D341Med (cell line): ENCODE data around the gene GBP6.
"Not testable (repeated sequence)": the region's sequence is repeated elsewhere in the genome, so short reads cannot be mapped to it uniquely, and the experiment has no call there.

Experiments
- DNase-seq: peaks from one replicate; pipeline ENCODE4 v3.0.0; 2012; ENCODE audit warnings: low spot score

Gene GBP6, protein sequence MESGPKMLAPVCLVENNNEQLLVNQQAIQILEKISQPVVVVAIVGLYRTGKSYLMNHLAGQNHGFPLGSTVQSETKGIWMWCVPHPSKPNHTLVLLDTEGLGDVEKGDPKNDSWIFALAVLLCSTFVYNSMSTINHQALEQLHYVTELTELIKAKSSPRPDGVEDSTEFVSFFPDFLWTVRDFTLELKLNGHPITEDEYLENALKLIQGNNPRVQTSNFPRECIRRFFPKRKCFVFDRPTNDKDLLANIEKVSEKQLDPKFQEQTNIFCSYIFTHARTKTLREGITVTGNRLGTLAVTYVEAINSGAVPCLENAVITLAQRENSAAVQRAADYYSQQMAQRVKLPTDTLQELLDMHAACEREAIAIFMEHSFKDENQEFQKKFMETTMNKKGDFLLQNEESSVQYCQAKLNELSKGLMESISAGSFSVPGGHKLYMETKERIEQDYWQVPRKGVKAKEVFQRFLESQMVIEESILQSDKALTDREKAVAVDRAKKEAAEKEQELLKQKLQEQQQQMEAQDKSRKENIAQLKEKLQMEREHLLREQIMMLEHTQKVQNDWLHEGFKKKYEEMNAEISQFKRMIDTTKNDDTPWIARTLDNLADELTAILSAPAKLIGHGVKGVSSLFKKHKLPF

DNA sequence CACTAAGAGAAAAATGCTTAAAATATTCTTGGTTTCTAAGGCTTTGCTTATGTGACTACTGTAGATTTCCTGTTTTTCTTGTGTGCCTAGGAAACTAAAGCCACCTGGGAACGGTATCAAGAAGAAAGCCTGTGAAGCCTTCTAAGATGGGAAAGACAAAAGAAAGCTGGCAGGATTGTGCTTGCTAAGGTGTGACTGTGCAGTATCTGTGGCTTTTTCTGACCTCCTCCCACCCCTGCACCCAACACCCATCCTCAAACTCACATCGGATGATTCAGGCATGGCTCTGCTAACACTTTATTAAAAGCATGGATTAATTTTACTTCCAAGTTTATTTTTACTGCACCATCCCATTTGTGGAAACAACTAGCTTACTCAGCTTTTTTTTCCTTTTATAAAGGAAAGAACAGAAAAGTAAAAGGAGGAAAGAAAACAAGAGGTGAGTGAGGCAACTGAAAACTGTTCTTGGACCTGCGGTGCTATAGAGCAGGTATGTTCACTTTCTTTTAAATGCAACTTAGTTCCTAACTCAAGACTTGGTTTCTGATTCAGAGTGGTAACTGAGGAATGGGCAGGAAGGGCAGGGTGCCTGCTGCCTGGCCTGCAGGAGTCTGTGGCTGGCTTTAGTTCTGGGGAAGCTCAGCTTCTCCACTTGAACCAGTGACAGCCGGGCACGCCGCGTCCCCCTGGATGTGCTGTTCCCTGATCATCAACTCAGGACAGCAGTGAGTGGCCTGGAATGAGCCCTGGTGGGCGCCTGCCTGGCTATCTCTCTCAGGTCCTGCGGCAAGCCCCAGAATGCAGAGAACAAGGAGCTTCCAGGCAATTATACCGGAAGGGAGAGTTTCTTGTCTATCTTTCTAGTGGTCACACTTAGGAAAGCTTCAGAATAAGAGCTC is at the start of gene GBP6:
Gene GBP6 (plus strand): TSS at position 422 of the 899 bp plus-strand sequence. CDS start 4,493 bp downstream, outside the sequence.
- DNase-seq, result no peak

DNA sequence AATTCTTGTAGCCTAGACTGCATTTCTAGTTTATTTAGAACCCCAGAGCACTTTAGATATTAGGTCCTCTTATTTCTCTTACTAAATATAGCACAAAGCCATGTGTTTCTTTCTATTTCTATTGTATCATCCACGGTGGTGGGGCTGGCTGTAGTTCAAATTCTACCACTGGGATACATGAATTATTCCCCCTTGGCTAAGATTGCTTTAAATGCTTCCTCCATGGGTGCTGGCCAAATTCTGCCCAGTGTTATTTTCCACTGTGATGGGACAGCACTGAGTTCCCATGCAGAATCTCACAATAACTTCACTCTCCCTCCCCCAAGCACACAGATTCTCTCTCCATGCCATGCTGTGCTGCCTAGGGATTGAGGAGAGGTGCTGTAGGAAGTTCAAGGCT is 41.5 kb upstream of the GBP6 start:
- no peak for DNase-seq

DNA sequence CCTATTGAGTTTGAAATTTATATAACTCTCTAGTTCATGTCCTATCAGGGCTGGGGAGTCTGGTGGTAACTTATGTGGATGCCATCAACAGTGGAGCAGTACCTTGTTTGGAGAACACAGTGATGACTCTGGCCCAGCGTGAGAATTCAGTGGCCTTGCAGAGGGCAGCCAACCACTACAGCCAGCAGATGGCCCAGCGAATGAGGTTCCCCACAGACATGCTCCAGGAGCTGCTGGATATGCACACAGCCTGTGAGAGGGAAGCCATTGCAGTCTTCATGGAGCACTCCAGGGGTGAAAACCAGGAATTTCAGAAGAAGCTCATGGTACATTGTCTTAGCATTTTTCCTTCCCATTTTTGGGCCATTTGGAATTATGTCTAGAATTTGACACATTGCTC is 32.0 kb upstream of the GBP6 start:
- no peak for DNase-seq

DNA sequence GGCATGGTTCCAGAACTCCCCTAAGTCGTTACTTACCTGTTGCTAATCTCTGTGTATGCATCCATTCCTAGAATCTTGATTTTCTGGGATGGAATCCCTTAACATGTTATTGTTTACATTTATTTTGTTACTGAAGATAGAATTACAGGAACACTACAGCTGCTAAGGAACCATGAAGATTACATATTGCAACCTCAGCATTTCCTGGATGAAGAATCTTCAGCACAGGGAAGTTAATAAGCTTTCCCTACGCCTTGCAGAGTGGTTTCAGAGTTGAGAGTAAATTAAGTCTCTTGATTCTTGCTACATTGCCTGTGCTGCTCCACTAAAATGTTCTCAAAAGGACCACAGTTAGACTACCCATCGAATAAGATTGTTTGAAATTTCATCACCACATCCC is 31.4 kb upstream of the GBP6 start:
- no peak for DNase-seq

DNA sequence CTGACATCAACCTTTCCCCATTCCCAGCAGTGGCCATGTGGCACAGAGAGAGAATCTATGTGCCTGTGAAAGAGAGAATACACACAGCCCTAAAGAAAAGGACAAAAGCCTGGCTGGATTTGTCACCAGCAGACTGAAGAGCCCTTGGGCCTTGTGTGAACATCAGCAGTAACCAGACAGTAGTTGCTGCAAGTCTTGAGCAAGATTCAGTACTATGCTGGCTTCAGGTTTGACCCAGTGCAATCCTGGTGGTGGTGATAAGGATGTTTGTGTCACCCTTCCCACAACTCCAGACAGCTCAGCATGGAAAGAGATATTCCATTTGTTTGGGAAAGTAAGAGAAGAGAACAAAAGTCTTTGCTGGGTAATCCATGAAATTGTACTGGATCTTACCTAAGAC is 28.4 kb upstream of the GBP6 start:
- no peak for DNase-seq

DNA sequence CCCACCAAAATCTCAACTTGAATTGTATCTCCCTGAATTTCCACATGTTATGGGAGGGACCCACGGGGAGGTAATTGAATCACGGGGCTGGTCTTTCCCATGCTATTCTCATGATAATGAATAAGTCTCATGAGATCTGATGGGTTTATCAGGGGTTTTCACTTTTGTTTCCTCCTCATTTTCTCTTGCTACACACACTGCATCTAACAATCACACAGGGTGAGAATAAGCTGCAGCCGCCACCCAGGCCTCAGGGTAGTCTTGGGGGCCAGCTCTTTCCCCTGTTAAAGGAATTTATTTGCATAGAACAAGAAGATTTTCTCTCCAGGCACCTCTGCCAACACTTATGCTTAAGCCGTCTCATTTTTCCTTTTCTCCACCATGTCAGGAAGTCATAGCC is 26.0 kb upstream of the GBP6 start:
- DNase-seq, result no peak

DNA sequence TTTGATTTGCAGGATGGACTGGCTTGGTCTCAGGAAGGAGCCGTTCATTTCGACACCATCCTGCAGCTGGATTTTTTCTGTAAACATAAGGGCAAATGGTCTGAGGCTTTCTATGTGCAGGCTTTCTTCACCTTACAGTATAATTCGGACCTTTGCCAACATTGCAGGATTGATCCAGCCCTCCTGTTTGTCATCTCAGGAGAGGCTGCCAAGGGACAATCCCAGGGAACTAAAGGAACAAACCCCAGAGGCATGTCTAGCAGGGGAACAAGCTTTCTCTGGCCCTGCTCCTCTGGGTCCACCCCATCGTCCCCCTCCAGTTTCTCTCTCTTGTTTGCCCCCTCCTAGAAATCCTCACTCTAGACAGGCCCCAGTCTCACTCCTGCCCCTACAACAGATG is 24.8 kb upstream of the GBP6 start:
- no peak for DNase-seq

DNA sequence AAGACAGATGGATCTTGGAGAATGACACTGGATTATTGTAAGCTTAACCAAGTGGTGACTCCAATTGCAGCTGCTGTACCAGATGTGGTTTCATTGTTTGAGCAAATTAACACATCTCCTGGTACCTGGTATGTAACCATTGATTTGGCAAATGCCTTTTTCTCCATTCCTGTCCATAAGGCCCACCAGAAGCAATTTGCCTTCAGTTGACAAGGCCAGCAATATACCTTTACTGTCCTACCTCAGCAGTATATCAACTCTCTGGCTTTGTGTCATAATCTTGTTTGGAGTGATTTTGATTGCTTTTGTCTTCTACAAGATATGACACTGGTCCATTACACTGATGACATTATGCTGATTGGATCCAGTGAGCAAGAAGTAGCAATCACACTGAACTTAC is 18.4 kb upstream of the GBP6 start:
- not testable (repeated sequence) for DNase-seq

DNA sequence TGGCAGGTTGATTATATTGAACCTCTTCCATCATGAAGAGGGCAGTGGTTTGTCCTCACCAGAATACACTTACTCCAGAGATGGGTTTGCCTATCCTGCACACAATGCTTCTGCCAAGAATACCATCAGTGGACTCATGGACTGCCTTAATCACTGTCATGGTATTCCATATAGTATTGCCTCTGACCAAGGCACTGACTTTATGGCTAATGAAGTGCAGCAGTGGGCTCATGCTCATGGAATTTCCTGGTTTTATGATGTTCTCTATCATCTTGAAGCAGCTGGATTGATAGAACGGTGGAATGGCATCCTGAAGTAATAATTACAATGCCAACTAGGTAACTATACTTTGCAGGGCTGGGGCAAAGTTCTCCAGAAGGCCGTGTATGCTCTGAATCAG is 16.6 kb upstream of the GBP6 start:
- no peak for DNase-seq

DNA sequence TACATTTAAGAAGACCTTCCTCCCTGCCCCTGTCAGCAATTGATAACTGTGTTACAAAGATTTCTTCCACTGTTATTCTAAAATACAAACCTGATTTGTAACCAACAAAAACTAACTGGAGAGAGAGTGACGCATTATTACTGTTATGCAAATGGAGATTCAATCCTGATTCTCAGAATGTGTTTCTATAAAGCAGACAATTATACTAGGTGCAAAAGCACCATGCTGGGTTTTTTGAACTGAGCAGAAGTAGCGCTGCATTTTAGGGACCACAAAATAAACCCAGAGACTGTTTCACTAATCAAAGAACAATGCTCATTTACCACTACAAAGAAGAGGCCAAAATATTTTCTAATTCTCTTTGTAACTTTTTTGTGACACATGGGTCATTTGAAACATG is 13.6 kb upstream of the GBP6 start:
- DNase-seq, result no peak

DNA sequence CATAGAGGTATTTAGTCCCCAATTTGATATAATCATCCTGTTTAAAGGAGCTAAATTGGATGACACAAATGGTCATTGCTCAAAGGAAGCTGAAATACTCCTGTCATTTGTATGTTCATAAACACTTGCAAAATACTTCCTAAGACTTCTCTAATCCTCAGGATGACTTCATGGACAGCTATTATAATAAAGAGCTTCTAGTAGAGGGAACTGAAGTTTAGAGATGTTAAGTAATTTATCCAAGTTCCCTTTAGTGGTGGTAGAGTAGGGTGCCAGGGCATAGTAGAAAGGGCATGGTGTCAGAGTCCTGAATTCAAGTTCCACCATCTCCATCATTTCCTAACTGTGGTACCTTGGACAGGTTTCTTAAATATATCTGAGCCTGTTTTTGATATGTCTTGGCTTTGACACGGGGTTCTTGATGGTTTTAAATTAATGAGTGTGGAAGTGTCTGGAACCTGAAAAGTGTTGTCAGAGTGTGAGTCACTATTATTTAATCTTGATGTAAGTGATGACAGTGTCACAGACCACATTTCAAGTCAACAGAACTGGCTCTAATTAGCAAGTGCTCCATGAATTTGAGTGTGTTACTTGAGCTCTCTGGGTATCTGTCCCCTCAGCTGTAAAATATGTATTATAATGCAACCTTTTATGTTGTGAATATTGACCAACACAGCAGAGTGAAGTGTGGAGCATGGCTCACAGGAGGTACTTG is 12.1 kb upstream of the GBP6 start:
- DNase-seq, result no peak

DNA sequence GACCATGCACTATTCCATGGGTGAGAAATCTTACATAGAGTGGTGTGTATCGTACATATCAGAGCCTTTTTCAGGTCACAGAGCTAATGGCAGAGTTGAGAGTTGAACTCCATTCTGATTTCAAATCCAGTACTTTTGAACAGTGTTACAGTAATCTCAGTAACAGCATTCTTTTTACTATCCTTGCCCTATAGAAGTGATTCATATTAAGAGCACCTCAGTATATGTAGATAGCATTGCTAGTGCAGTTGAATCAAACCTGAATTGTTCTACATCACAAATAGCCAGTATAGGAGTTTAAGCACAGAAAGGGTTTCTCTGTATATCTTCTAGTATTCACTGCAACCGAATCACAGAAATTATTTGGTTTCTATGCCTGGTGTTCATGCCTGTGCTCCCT is 11.4 kb upstream of the GBP6 start:
- DNase-seq, result no peak

DNA sequence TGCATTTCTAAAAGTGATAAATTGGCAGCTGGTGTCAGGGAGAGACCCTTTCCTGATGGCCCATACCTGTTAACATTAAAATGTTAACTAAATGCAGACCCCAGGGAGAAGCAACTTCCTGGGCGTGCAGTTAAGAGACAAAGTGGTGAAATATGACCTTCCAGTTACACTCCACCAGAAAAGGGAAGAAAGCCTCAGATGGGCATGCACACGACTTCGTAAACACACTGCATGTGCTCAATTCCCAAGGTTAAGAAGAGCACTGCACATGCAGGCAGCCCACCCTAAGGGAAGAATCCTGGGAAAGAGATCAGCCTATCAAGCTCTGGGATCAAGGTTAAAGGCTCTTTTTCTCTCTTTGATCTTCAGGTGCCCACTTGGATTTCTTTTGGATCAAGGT is 9.7 kb upstream of the GBP6 start:
- DNase-seq, result no peak

DNA sequence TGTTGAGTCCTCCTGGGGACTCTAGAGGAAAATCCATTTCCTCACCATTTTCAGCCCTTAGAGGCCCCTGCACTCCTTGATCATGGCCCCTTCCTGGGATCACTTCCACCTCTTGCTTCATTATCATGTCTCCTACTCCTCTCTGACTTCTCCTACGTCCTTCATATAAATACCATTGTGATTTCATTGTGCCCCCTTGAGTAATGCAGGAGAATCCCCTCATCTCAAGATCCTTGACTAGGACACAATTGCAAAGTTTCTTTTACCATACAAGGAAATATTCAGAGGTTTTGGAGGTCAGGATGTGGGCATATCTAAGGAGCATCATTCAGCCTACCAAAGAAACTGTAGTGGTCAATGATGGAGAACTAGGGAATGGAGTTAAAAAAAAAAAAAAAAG is 8.8 kb upstream of the GBP6 start:
- DNase-seq, result no peak

DNA sequence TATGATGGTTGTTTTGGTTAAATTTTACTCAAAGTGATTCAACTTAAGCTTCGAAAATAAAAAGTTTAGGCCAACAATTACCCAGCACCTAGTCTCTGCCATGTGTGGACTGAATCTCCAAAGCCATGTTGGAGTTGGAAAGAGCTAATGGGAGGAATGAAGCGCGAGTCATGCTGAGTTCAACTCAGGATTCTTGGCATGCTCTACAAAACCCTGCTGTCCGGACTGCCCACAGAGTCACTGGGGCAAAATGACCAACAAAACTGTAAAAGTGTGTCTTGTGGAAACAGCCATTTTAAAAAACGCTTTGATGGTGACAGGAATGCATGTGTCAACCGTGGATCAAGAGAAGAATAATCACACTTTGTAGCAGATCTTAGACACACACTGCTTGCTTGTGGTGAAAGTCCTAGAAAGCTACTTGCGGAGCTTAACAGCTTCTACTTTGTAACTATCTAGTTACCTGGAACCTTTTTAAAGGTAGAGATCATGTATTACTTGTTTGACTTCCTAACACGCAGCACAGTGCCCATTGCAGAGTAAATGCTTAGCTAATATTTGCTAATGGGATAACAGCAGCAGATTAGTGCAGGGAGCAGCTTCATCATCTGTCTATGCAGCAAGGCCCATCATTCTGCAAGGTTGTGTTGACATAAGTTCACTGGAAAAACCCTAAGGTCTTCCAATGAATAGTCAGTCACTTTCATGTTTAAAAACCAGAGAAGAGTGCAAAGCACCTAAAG is 7.0 kb upstream of the GBP6 start:
- DNase-seq, result no peak

DNA sequence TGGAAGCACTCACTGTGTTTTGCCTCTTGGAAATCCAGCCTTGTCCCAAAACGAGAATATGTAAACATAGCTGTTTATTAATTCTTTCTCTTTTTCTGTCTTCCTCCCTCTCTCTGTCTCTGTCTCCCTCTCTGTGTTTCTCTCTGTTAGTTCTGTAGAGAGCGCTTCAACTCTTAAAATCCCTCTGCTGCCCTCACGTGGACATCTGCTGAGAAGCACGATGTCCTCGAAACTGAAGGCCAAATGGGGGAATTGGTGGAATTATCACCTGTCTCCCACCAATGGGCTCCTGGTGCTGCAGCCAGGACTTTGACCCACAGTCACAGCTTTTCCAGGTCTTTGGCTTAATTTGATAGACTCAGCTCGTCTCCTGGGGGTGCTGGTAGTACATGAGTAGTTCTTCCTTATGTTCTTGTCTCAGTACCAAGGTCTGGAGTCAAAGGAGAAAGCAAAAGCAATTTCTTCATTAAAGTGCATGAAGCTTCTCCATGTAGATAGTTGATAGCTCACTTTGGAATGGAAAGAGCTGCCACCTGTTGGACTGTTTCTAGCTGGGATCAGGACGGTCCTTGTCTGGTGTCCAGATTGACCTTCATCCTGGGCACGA is 5.5 kb upstream of the GBP6 start:
- peak; percentile 65 for DNase-seq

DNA sequence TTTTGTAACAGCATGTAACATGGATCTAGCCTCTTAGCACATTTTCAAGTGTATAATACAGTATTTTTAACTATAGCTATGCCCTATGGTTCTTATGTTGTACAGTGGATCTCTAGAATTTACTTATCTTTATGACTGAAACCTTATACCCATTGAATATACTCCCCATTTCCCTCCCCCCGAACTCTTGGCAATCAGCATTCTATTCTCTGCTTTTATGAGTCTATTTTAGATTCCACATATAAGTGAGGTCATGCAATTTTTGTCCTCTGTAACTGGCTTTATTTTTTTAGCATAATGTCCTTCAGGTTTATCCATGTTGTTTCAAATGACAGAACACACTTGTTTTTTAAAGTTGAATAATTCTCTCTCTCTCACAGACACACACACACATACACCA is 3.1 kb upstream of the GBP6 start:
- no peak for DNase-seq

DNA sequence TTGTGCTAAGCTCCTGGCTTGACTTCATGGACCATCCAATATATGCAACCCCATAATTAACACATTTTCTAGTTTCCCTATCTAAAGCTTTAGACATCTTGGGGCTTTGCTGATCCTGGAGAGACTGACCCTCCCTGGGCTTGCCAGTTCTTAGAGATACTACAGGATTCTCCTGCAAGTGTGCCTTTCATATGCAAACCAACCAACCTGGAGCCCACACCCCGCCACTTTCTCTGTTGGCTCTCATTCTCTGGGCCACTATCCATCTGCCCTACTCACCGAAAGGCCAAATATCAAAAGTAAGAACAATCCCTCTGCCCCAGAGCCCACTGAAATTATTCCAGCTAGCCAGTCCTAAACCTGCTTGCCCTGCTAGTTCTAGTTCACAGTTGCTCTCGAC is 2.2 kb upstream of the GBP6 start:
- DNase-seq, result no peak

DNA sequence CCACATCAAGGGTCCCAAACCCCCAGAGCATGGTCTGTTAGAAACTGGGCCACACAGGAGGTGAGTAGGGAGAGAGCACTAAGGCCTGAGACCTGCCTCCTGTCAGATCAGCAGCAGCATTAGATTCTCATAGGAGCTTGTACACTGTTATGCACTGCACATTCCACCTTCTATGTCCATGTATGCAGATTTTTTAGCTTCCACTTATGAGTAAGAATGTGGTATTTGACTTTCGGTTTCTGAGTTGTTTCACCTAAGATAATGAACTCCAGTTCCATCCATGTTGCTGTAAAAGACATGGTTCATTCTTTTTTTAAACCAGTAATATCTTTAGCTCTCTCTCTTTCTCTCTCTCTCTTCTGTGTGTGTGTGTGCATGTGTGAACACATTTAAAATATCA is 663 bp upstream of the GBP6 start:
- no peak for DNase-seq

DNA sequence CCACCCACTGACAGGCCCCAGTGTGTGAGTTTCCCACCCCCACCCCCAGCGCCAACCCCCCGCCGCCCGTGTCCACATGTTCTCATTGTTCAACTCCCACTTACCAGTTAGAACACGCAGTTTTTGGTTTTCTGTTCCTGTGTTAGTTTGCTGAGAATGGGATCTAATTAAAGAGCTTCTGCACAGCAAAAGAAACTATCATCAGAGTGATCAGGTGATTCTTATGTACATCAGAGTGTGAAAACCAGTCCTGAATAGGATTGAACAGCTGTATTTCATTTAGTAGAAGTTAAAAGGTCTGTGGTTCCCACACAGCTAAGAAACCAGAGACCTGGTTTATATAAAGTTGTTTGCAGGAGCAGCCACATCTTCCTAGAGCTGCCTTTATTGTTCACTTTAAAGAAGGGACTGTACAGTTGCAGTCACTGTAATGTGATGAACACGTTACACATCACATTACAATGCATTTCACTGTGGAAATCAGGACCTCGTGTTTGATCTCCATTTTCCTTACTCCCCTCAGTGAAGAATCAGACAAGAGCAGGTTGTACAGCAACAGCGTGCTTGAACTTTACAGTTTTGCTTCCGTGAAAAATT is 1.2 kb downstream of the GBP6 start:
- DNase-seq, result no peak

DNA sequence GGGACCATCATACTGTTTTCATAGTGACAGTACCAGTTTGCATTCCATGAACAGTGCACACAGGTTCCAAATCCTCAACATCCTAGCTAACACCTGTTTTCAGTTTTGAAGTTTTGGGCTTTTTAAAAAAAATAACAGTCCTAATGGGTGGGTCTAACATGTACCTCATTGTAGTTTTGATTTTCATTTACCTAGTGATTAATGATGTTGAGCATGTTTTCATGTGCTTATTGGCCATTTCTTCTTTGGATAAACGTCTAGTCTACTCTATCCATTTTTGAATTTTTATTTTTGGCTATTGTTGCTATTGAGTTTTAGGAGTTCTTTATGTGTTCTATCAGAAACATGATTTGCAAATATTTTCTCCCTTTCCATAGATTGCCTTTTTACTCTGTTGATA is 3.4 kb downstream of the GBP6 start:
- no peak for DNase-seq
